ENCODE measurements around the gene GON4L. TPM values are rescaled to one million over a fixed set of nuclear protein-coding genes. Genes with fewer than 3 reads are reported as not detected.

GON4L gene, protein sequence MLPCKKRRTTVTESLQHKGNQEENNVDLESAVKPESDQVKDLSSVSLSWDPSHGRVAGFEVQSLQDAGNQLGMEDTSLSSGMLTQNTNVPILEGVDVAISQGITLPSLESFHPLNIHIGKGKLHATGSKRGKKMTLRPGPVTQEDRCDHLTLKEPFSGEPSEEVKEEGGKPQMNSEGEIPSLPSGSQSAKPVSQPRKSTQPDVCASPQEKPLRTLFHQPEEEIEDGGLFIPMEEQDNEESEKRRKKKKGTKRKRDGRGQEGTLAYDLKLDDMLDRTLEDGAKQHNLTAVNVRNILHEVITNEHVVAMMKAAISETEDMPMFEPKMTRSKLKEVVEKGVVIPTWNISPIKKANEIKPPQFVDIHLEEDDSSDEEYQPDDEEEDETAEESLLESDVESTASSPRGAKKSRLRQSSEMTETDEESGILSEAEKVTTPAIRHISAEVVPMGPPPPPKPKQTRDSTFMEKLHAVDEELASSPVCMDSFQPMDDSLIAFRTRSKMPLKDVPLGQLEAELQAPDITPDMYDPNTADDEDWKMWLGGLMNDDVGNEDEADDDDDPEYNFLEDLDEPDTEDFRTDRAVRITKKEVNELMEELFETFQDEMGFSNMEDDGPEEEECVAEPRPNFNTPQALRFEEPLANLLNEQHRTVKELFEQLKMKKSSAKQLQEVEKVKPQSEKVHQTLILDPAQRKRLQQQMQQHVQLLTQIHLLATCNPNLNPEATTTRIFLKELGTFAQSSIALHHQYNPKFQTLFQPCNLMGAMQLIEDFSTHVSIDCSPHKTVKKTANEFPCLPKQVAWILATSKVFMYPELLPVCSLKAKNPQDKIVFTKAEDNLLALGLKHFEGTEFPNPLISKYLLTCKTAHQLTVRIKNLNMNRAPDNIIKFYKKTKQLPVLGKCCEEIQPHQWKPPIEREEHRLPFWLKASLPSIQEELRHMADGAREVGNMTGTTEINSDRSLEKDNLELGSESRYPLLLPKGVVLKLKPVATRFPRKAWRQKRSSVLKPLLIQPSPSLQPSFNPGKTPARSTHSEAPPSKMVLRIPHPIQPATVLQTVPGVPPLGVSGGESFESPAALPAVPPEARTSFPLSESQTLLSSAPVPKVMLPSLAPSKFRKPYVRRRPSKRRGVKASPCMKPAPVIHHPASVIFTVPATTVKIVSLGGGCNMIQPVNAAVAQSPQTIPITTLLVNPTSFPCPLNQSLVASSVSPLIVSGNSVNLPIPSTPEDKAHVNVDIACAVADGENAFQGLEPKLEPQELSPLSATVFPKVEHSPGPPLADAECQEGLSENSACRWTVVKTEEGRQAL (N-terminal part only)
- total RNA-seq: 37.9 and 42.8 TPM in 2 replicates

DNA sequence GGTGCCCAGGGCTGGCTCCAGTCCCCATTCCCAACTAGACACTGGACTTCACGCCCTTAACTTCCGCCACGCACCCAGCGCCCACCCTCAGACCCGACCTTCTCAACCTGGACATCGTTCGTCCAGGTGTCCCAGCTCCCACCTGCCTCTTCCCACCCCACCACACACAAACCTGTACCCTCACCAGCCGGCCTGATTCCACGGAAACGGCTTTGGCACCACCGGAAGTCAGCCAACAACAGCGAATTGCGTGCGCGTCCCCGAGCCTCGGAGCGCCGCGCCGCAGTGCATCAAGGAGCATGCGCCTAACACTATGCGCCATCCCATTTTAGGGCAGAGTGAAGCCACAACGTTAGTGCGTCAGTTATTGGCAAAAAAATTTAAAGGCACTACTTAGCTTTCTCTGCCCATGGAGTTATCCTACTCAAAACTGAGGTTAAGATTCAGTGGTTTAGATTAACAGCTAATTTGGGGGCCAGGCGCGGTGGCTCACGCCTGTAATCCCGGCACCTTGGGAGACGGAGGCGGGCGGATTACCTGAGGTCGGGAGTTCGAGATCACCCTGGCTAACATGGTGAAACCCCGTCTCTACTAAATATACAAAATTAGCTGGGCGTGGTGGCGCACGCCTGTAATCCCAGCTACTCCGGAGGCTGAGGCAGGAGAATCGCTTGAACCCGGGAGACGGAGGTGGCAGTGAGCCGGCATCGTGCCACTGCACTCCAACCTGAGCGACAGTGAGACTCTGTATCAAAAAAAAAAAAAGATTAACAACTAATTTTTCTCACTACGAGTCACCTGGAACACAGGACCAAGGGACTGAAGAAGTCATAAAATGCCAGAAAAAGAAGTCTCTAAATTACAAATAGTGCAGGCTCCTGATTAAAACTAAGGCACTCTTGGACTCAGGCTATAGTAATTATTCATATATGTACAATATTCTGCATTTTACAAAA, at the start of gene GON4L:
GON4L (minus strand) TSS at position 240 of the 956 bp plus-strand sequence. CDS start 3,434 bp downstream, outside the sequence.

DNA sequence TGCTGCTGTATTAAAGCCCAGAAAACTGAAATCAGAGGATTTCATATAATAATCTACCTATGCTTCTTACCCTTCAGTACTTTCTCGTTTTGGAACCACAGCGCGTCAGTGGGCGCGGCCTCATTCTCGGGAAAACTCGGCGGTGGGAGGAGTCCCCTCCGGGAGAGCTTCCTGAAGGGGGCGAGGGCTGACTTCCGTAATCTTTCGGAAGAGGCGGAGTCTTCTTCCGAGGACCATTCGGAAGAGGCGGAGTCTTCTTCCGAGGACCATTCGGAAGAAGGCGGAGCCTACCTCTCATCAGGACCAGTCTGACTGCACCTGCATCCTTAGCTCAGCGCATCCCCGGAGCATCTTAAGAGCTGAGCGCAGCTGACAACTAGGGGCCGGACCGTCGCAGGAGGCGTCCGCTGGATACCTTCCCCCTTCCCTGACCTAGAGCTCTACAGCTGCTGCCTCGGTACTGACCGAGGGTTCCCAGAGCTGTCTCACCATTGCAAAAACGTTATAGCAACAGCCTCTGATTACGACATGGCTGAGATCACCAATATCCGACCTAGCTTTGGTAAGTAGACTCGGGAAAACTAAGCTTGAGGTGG, 2.3 kb upstream of the GON4L start, which contains the start of gene SYT11:
SYT11 (plus strand) TSS at position 334 of the 596 bp plus-strand sequence; CDS start at position 529, 195 bp downstream.

Small RNA genes within 50 kb of the gene (small RNA-seq; reads per million reads assigned to genes)
- gene RF00015: not detected

Other genes with a start within 250 kb of the GON4L start
- 25.2 and 27.8 TPM in 2 replicates for gene MSTO1, start 247.0 kb downstream of the GON4L start, total RNA-seq
- gene YY1AP1, start 168.4 kb downstream of the GON4L start, total RNA-seq: 54.5 and 57.6 TPM in 2 replicates
- gene DAP3, start 168.1 kb downstream of the GON4L start, total RNA-seq: 74.7 and 95.7 TPM in 2 replicates
- 34.4 and 35.9 TPM in 2 replicates for gene SYT11, start 2.4 kb upstream of the GON4L start, total RNA-seq
- gene RIT1, start 54.1 kb upstream of the GON4L start, total RNA-seq: 35.6 and 48.0 TPM in 2 replicates
- 36.6 and 40.6 TPM in 2 replicates for gene KHDC4, start 77.2 kb upstream of the GON4L start, total RNA-seq
- gene RXFP4, start 84.4 kb upstream of the GON4L start, total RNA-seq: not detected in 2 replicates
- 100 and 106 TPM in 2 replicates for gene ARHGEF2, start 121.3 kb upstream of the GON4L start, total RNA-seq
- 605 and 637 TPM in 2 replicates for gene SSR2, start 163.7 kb upstream of the GON4L start, total RNA-seq
- 30.4 and 33.1 TPM in 2 replicates for gene UBQLN4, start 196.6 kb upstream of the GON4L start, total RNA-seq
- 43.7 and 70.9 TPM in 2 replicates for gene LAMTOR2, start 197.6 kb upstream of the GON4L start, total RNA-seq
- gene RAB25, start 203.9 kb upstream of the GON4L start, total RNA-seq: not detected in 2 replicates
- gene MEX3A, start 225.3 kb upstream of the GON4L start, total RNA-seq: 15.8 and 19.9 TPM in 2 replicates

Data from vein endothelial cell (primary cell).